SK-N-SH treated with all-trans-retinoic acid at 6 μM for 48 hours (cell line): ENCODE measurements around the gene FAM110D.
A peak's percentile ranks its signal among the peaks of the same experiment; 100 is the strongest.

Experiments used
- ATAC-seq: fragments of 200-7000 bp; cut with Tn5 transposase; 3 replicates; pipeline ENCODE4 v1.9.1; 2020; ENCODE audit warnings: mild to moderate bottlenecking, moderate library complexity
- ARNTL ChIP-seq: fragments of 450-650 bp; formaldehyde crosslinking; IDR thresholded peaks from 2 replicates; pipeline ENCODE4 v1.5.0; 2020; ENCODE audit warnings: low read depth, mild to moderate bottlenecking, moderate library complexity, borderline replicate concordance
- BACH2 ChIP-seq: fragments of 250-450 bp; sonication (Bioruptor Pico); IDR thresholded peaks from 2 replicates; pipeline ENCODE4 v1.9.0; 2021; ENCODE audit warnings: mild to moderate bottlenecking, borderline replicate concordance
- CREB5 ChIP-seq: fragments of 250-450 bp; sonication (Bioruptor Pico); IDR thresholded peaks from 2 replicates; pipeline ENCODE4 v1.5.1; 2020; ENCODE audit warnings: low read depth, mild to moderate bottlenecking, moderate library complexity
- CSDC2 ChIP-seq: fragments of 250-450 bp; sonication (Bioruptor Pico); IDR thresholded peaks from 2 replicates; pipeline ENCODE4 v1.5.0; 2020; ENCODE audit warnings: mild to moderate bottlenecking, moderate library complexity
- ESRRG ChIP-seq: fragments of 250-450 bp; sonication (Bioruptor Pico); IDR thresholded peaks from 2 replicates; pipeline ENCODE4 v1.6.1; 2021; ENCODE audit warnings: mild to moderate bottlenecking
- GLIS3 ChIP-seq: fragments of 250-450 bp; sonication (Bioruptor Pico); IDR thresholded peaks from 2 replicates; pipeline ENCODE4 v1.5.0; 2020; ENCODE audit warnings: mild to moderate bottlenecking, moderate library complexity
- ISL1 ChIP-seq: fragments of 250-450 bp; sonication (Bioruptor Pico); IDR thresholded peaks from 2 replicates; pipeline ENCODE4 v2.1.2; 2022; ENCODE audit warnings: mild to moderate bottlenecking, moderate library complexity
- OSR1 ChIP-seq: fragments of 250-450 bp; sonication (Bioruptor Pico); IDR thresholded peaks from 2 replicates; pipeline ENCODE4 v1.8.0; 2022; ENCODE audit warnings: moderate library complexity, mild to moderate bottlenecking, inconsistent platforms
- RARB ChIP-seq: fragments of 250-450 bp; sonication (Bioruptor Pico); IDR thresholded peaks from 2 replicates; pipeline ENCODE4 v1.8.0; 2021; ENCODE audit warnings: mild to moderate bottlenecking, moderate library complexity
- TCF4 ChIP-seq: fragments of 250-450 bp; sonication (Bioruptor Pico); IDR thresholded peaks from 2 replicates; pipeline ENCODE4 v1.8.0; 2021; ENCODE audit warnings: mild to moderate bottlenecking, moderate library complexity, borderline replicate concordance
- TOX ChIP-seq: fragments of 250-450 bp; sonication (Bioruptor Pico); IDR thresholded peaks from 2 replicates; pipeline ENCODE4 v1.8.0; 2021; ENCODE audit warnings: mild to moderate bottlenecking, moderate library complexity, borderline replicate concordance
- TSHZ2 ChIP-seq: fragments of 250-450 bp; sonication (Bioruptor Pico); IDR thresholded peaks from 2 replicates; pipeline ENCODE4 v1.5.0; 2020; ENCODE audit warnings: mild to moderate bottlenecking, moderate library complexity
- ZC3H10 ChIP-seq: fragments of 250-450 bp; sonication (Bioruptor Pico); IDR thresholded peaks from 2 replicates; pipeline ENCODE4 v1.5.1; 2021; ENCODE audit warnings: mild to moderate bottlenecking, moderate library complexity
- ZFP3 ChIP-seq: fragments of 250-450 bp; sonication (Bioruptor Pico); IDR thresholded peaks from 2 replicates; pipeline ENCODE4 v1.5.0; 2020; ENCODE audit warnings: mild to moderate bottlenecking, moderate library complexity
- ZFP30 ChIP-seq: fragments of 450-650 bp; formaldehyde crosslinking; IDR thresholded peaks from 2 replicates; pipeline ENCODE4 v1.5.0; 2022; ENCODE audit warnings: mild to moderate bottlenecking, moderate library complexity
- ZNF565 ChIP-seq: fragments of 450-650 bp; formaldehyde crosslinking; conservative IDR thresholded peaks from 2 replicates; pipeline ENCODE4 v1.5.0; 2020; ENCODE audit warnings: low read depth, mild to moderate bottlenecking, moderate library complexity
- ZNF70 ChIP-seq: fragments of 450-650 bp; formaldehyde crosslinking; IDR thresholded peaks from 2 replicates; pipeline ENCODE4 v1.5.0; 2020; ENCODE audit warnings: mild to moderate bottlenecking, moderate library complexity
- TF ChIP-seq, protein P1 (sequence below): fragments of 250-450 bp; sonication (Bioruptor Pico); IDR thresholded peaks from 2 replicates; pipeline ENCODE4 v1.8.0; 2021; ENCODE audit warnings: low read depth, mild to moderate bottlenecking, moderate library complexity, borderline replicate concordance
- TF ChIP-seq, protein P2 (sequence below): fragments of 250-450 bp; sonication (Bioruptor Pico); IDR thresholded peaks from 2 replicates; pipeline ENCODE4 v1.8.0; 2020; ENCODE audit warnings: mild to moderate bottlenecking, moderate library complexity, borderline replicate concordance

Gene FAM110D

DNA sequence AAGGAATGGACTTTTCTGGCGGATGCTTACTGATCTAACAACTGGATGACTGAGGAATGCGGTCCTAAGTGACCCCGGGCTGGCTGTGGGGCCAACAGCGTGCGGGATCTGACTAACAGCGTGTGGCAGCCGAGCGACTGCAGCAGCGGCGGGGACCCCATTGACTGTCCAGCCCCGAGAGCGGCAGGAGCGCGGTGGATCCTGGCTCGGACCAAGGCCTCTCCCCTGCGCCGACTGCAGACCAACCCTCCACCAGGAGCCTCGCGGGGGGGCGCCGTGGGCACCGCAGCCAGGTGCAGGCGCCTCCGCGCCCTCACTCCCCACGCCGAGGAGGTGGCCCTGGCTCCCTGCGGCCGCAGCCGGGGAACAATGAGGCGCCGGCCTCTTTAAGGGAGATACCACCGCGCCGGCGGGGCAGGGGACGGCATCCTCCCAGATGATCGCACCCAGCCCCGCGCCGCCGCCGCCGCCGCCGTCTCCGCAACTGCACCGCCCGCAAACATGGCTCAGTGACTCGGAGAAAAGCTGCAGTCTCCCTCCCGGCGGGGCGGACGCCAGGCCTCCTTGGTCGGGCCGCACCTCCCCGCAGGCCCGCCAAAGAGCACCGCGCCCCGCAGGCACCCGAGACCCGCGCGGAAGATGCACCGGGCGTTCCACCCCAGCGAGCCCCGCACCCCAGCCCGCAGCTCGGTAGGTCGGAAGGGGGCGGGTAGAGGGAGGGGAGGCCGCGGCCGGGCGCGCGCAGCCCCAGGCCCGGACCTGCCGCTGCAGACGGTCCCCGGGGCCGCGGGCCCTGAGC, 47.9 kb upstream of the FAM110D start:
- TF ChIP-seq TCF4 (CRISPR knock-in tag): no peak
- TF ChIP-seq, protein P1, sequence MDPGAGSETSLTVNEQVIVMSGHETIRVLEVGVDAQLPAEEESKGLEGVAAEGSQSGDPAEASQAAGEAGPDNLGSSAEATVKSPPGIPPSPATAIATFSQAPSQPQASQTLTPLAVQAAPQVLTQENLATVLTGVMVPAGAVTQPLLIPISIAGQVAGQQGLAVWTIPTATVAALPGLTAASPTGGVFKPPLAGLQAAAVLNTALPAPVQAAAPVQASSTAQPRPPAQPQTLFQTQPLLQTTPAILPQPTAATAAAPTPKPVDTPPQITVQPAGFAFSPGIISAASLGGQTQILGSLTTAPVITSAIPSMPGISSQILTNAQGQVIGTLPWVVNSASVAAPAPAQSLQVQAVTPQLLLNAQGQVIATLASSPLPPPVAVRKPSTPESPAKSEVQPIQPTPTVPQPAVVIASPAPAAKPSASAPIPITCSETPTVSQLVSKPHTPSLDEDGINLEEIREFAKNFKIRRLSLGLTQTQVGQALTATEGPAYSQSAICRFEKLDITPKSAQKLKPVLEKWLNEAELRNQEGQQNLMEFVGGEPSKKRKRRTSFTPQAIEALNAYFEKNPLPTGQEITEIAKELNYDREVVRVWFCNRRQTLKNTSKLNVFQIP (CRISPR knock-in tag): no peak
- no peak for TF ChIP-seq BACH2 (CRISPR knock-in tag)
- TF ChIP-seq ZNF565 (CRISPR knock-in tag): no peak
- no peak for TF ChIP-seq ZFP30 (CRISPR knock-in tag)
- no peak for TF ChIP-seq ZNF70 (CRISPR knock-in tag)
- 0 out of 2 replicates have a peak, but pooled peaks have one; percentile 11 for TF ChIP-seq TSHZ2 (CRISPR knock-in tag)
- TF ChIP-seq GLIS3 (CRISPR knock-in tag): 0 out of 2 replicates have a peak, but pooled peaks have one; percentile 33
- ATAC-seq: peak; percentile 77

DNA sequence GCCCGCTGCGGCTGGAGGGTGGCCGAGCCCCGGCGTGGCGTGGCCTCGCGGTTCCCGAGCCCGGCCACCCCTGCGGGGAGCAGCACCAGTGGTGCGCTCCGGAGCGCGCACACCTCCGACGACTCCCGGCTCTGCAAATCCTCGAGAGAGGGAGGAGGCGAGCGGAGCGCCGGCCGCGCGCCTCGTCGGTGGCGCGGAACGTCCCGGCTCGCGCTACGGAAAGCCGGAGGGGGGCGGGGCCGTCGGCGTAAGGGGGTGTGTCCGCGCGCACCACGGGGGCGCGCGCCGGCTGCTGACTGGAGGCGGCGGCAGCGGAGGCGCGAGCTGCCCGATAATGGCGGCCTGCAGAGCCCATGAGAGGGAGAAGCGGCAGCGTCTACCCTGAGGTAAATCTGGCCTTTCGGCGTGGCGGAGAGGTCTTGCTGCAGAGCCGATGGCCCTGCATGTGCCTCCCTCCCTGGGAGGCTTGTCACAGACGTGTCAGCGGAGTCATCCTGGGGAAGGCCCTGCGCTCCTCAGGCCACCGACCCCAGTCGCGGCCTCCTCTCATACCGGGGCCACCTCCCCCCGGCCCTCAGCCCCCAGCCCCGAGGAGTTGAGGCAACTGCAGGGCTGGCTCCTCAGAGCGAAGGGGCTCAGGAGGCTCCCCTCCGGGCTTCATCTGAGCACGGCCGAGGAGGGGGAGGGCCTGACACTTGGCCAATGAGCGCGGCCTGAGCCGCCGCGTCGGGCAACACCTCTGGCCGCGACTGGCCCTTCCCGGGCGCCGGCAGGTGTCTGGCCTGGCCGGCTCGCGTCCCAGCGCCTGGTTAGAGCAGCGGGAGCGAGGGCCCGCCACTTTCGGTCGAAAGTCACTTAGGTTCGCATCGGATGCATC, 47.1 kb upstream of the FAM110D start, which contains the start of gene PDIK1L:
Gene PDIK1L (plus strand): TSS at position 295 of the 877 bp plus-strand sequence. CDS start 2,485 bp downstream, outside the sequence.
- peak; percentile 89 for ATAC-seq
- no peak for TF ChIP-seq ARNTL (CRISPR knock-in tag)
- TF ChIP-seq CSDC2 (CRISPR knock-in tag): 0 out of 2 replicates have a peak, but pooled peaks have one; percentile 18
- TF ChIP-seq TSHZ2 (CRISPR knock-in tag): peak; percentile 73; the same call in 1 of the 2 replicates

DNA sequence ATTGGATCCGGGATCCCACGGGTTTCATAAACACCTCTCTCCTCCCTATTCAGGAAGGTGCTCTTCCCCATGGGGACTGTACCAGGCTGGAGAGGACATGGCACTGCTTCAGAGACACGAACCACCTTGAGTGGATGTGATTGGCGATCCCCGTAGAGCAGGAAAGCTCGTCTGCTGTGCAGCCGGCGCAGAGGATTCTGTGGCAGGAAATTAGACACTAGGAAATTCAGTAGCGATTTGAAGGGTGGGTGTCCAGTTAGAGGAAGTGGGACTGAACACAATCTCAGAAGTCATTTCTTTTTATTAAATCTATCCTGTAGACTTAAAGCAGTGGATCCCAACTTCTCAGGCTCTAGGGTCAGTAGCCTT, 46.5 kb upstream of the FAM110D start:
- TF ChIP-seq TSHZ2 (CRISPR knock-in tag) (no peak), GLIS3 (CRISPR knock-in tag) (no peak), ARNTL (CRISPR knock-in tag) (no peak), TOX (CRISPR knock-in tag) (no peak), OSR1 (CRISPR knock-in tag) (no peak), ESRRG (no peak), TCF4 (CRISPR knock-in tag) (no peak), ZNF70 (CRISPR knock-in tag) (no peak), ISL1 (CRISPR knock-in tag) (no peak), ZC3H10 (CRISPR knock-in tag) (no peak), CSDC2 (CRISPR knock-in tag) (no peak), RARB (no peak), ZFP3 (no peak), CREB5 (CRISPR knock-in tag) (no peak), ZNF565 (CRISPR knock-in tag) (no peak)
- TF ChIP-seq, protein P2, sequence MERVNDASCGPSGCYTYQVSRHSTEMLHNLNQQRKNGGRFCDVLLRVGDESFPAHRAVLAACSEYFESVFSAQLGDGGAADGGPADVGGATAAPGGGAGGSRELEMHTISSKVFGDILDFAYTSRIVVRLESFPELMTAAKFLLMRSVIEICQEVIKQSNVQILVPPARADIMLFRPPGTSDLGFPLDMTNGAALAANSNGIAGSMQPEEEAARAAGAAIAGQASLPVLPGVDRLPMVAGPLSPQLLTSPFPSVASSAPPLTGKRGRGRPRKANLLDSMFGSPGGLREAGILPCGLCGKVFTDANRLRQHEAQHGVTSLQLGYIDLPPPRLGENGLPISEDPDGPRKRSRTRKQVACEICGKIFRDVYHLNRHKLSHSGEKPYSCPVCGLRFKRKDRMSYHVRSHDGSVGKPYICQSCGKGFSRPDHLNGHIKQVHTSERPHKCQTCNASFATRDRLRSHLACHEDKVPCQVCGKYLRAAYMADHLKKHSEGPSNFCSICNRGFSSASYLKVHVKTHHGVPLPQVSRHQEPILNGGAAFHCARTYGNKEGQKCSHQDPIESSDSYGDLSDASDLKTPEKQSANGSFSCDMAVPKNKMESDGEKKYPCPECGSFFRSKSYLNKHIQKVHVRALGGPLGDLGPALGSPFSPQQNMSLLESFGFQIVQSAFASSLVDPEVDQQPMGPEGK (CRISPR knock-in tag): no peak
- ATAC-seq: peak; percentile 12; the same call in 2 of the 3 replicates
